ENCODE data around the gene FICD.

DNA sequence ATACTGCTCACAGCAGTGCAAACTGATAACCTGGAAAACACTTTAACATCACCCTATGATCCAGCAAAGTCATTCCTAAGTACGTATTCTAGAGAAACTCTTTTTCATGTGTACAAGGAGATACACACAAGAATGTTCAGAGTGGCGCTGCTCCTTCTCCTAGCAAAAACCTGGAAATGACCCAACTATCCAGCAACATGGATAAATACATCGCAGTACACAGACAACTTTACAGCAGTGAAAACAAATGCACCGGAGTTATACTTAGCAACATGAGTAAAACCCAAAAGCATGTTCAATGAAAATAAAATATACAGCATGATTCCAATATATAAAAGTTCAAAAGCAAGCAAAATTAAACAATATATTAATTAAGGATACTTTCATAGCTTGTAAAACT lies 27.2 kb downstream of the FICD start:
- TF ChIP-seq RAD21 (conservative IDR thresholded peaks at IDR 0.05) (no peak), TAF1 (IDR thresholded peaks at IDR 0.05; ENCODE audit: low read depth) (no peak), POLR2AphosphoS5 (IDR thresholded peaks at IDR 0.05) (no peak)

All from neural cell (in vitro differentiated cells).